Muscle of leg (tissue), 11 donors: ENCODE measurements around the gene TBC1D2B. TPM values are rescaled to one million over a fixed set of nuclear protein-coding genes. Genes with fewer than 3 reads are reported as not detected.
"Not testable (repeated sequence)": the region's sequence is repeated elsewhere in the genome, so short reads cannot be mapped to it uniquely, and the experiment has no call there.

ENCODE experiments used
- DNase-seq: peaks from one replicate; pipeline ENCODE4 v3.0.0; 2013
- H3K27ac ChIP-seq: one replicate; pipeline ENCODE4 v1.5.1; 2013; ENCODE audit warnings: mild to moderate bottlenecking, low read length, control low read depth
- H3K27me3 ChIP-seq: one replicate; pipeline ENCODE4 v1.6.1; 2013; ENCODE audit warnings: low read length; ENCODE audit not compliant: control insufficient read depth, insufficient read depth
- H3K36me3 ChIP-seq: one replicate; pipeline ENCODE4 v1.6.1; 2013; ENCODE audit warnings: low read length; ENCODE audit not compliant: control insufficient read depth, insufficient read depth
- H3K4me1 ChIP-seq: one replicate; pipeline ENCODE4 v1.6.1; 2013; ENCODE audit warnings: low read length; ENCODE audit not compliant: control insufficient read depth, insufficient read depth
- H3K4me3 ChIP-seq: one replicate; pipeline ENCODE4 v1.5.1; 2013; ENCODE audit warnings: low read length, control low read depth
- H3K9me3 ChIP-seq: replicated peaks from 2 replicates; pipeline ENCODE4 v1.6.1; 2013; ENCODE audit warnings: low read depth, low read length; ENCODE audit not compliant: control insufficient read depth
- WGBS: methylation state at CpG from one replicate; pipeline ENCODE4 v1.1.5; 2013; ENCODE audit warnings: missing lambda C conversion rate; ENCODE audit not compliant: insufficient coverage; 5-methylcytosine and 5-hydroxymethylcytosine counted together
- polyA plus RNA-seq, 8 donors: library from polyadenylated mRNA; unstranded; fragments of 120-200 nt; gene quantifications; one replicate each; pipeline versions ENCODE4 v1.2.1 to v1.2.3, GENCODE V29; 2013; ENCODE audit warnings: inconsistent platforms in 1 of 8, low replicate concordance in 1 of 8; ENCODE audit not compliant: insufficient read length in 8 of 8, insufficient read depth in 1 of 8
- total RNA-seq: library from RNA; stranded (reverse); fragments of 120-200 nt; gene quantifications from one replicate; pipeline ENCODE4 v1.2.4, GENCODE V29; 2013

The TBC1D2B gene
- total and polyA plus RNA-seq, 9 donors = 21.5 to 38.4 (median 29.8) TPM

GRCh38 chr15:77991658-77992201 is 85.8 kb downstream of the TBC1D2B start:
- not testable (repeated sequence) for H3K9me3 ChIP-seq, H3K4me3 ChIP-seq, H3K36me3 ChIP-seq, H3K27me3 ChIP-seq
- H3K27ac ChIP-seq = peak overlapping the region; percentile 87
- no CpG with 5 or more reads among the region's 9 CpGs for WGBS
- peak; percentile 96 for DNase-seq
- H3K4me1 ChIP-seq = peaks cover 89% of the 10 kb centered on the region

DNA sequence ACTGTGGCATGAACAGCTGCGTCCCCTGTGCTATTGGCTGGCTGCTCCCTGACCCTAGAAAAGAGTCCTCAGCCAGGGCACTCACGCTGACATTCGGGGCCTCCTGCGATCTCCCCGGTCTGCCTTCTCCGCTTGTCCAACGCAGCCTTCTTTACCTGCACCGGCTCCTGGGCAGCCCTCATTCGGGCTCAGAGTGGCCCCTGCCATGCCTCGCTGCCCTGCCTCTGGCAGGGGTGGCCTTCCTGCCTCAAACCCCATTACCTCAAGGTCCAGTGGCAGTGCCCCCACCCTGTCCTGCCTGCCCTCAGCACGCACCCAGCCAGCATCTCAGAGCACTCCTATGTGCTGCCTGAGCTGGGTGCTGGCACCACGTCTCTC is 86.5 kb downstream of the TBC1D2B start:
- Histone ChIP-seq H3K4me3 (no peak overlapping the region), H3K4me1 (peaks cover 83% of the 10 kb centered on the region), H3K27me3 (no peaks in the 10 kb centered on the region), H3K36me3 (peaks cover 2% of the 10 kb centered on the region), H3K27ac (peak overlapping the region; percentile 59), H3K9me3 (no peaks in the 10 kb centered on the region)
- no peak for DNase-seq
- 63% methylated on average over 10 of the region's 12 CpGs for WGBS

DNA sequence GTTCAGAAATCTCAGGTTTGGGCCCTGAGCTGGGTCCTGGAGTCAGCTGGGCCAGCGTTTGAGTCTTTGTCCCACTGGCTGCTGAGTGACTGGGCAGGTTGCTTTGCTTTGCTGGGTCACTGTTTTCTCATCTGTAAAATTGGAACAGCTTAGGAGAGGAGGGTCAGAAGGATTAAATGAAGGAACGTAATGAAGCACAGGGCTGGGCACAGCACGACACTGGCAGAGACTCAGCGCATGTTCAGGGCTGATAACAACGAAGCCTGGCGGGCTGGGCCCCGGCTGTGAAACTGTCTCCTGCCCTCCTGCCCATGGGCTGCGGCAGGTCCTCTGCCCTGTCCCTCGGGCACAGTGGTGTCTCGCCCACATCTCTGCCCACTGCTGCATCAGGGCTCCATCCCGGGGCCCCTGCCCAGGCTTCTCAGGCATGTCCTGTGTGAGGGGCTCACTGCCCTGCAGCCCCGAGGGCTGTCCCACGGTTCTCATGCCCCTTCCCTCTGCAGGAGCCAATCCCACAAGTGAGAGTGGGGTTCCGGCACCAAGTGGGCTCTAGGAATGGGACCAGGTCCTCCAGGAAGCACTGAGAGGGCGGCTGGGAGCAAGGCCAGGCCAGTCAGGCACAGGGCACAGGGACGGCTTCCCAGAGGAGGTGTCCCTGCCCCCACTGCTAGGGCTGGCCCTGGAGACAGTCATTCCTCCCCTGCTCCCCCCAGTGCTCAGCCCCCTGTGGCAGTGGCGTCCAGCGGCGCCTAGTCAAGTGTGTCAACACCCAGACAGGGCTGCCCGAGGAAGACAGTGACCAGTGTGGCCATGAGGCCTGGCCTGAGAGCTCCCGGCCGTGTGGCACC is 88.0 kb downstream of the TBC1D2B start:
- no peaks in the 10 kb centered on the region for H3K27me3 ChIP-seq
- H3K4me1 ChIP-seq = peaks cover 75% of the 10 kb centered on the region
- peaks cover 2% of the 10 kb centered on the region for H3K36me3 ChIP-seq
- DNase-seq = no peak
- no peak overlapping the region for H3K4me3 ChIP-seq
- WGBS = 77% methylated on average over 12 of the region's 22 CpGs
- no peak overlapping the region for H3K27ac ChIP-seq
- H3K9me3 ChIP-seq = no peaks in the 10 kb centered on the region

- Histone ChIP-seq H3K4me3 (no peak overlapping the region), H3K4me1 (peaks cover 73% of the 10 kb centered on the region), H3K27ac (no peak overlapping the region), H3K9me3 (no peaks in the 10 kb centered on the region), H3K36me3 (peaks cover 2% of the 10 kb centered on the region), H3K27me3 (peaks cover 2% of the 10 kb centered on the region)
- DNase-seq = peak; percentile 54
- 48% methylated on average over 27 of the region's 34 CpGs for WGBS
These were observed 88.9 kb downstream of the TBC1D2B start for GRCh38 chr15:77988347-77989295.

DNA sequence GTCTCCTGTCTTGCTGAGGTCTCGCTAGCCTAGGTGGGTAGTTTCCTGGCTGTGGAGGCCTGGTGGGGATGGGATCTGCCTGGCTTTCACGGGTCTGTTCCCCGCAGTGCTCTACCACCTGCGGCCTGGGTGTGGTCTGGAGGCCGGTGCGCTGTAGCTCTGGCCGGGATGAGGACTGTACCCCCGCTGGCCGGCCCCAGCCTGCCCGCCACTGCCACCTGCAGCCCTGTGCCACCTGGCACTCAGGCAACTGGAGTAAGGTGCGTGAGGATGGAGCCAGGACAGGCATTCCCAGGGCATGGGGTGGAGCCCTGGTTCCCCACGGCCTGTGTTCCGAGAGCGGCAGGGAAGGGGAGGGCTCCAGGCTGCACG is 89.8 kb downstream of the TBC1D2B start:
- H3K27ac ChIP-seq, H3K36me3 ChIP-seq, H3K9me3 ChIP-seq, H3K4me3 ChIP-seq, H3K27me3 ChIP-seq, DNase-seq: not testable (repeated sequence)
- peaks cover 69% of the 10 kb centered on the region for H3K4me1 ChIP-seq
- WGBS = 64% methylated on average over 10 of the region's 15 CpGs

- Histone ChIP-seq H3K36me3 (no peaks in the 10 kb centered on the region), H3K4me1 (peaks cover 64% of the 10 kb centered on the region), H3K4me3 (no peak overlapping the region), H3K9me3 (no peaks in the 10 kb centered on the region), H3K27me3 (peaks cover 7% of the 10 kb centered on the region), H3K27ac (no peak overlapping the region)
- no peak for DNase-seq
- WGBS = 53% methylated on average over 20 of the region's 24 CpGs
These were observed 90.4 kb downstream of the TBC1D2B start for GRCh38 chr15:77986891-77987764.

DNA sequence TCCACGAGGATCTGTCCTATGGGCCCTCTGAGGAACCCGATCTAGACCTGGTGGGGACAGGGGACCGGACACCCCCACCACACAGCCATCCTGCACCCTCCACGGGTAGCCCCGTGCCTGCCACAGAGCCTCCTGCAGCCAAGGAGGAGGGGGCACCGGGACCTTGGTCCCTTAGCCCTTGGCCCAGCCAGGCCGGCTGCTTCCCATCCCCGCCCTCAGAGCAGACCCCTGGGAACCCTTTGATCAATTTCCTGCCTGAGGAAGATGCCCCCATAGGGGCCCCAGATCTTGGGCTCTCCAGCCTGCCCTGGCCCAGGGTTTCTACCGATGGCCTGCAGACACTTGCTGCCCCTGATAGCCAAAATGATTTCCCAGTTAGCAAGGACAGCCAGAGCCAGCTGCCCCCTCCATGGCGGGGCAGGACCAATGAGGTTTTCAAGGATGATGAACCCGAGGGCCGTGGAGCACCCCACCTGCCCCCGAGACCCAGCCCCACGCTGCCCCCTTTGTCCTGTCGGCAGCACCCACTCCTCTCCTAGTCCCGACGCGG is 91.5 kb downstream of the TBC1D2B start:
- no peaks in the 10 kb centered on the region for H3K9me3 ChIP-seq
- H3K36me3 ChIP-seq = no peaks in the 10 kb centered on the region
- peaks cover 53% of the 10 kb centered on the region for H3K4me1 ChIP-seq
- H3K27me3 ChIP-seq = peaks cover 7% of the 10 kb centered on the region
- H3K4me3 ChIP-seq = no peak overlapping the region
- DNase-seq = no peak
- WGBS = 73% methylated on average over 11 of the region's 18 CpGs
- no peak overlapping the region for H3K27ac ChIP-seq

- no peaks in the 10 kb centered on the region for H3K9me3 ChIP-seq
- no peak for DNase-seq
- no peak overlapping the region for H3K27ac ChIP-seq
- no peak overlapping the region for H3K4me3 ChIP-seq
- 94% methylated on average over 9 of the region's 23 CpGs for WGBS
- H3K36me3 ChIP-seq = no peaks in the 10 kb centered on the region
- H3K27me3 ChIP-seq = peaks cover 7% of the 10 kb centered on the region
- peaks cover 46% of the 10 kb centered on the region for H3K4me1 ChIP-seq
These were observed 92.2 kb downstream of the TBC1D2B start for GRCh38 chr15:77985031-77985930.

DNA sequence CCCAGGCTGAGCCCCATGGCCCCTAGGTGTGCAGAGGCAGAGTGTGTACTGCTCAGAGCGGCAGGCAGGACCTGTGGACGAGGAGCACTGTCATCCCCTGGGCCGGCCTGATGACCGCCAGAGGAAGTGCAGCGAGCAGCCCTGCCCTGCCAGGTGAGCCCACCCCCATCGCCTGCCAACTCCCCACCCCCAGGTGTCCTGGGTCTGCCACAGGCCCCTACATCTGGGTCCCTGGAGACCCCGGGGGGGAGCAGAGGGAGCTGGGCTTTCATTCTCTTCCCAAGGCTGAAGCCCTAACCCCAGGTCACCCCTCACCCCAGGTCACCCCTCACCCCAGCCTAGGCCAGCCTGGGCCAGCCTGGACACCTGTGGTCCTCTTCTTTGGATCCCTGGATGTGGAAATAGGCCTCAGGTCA is 93.1 kb downstream of the TBC1D2B start:
- Histone ChIP-seq H3K27me3 (peaks cover 7% of the 10 kb centered on the region), H3K36me3 (no peaks in the 10 kb centered on the region), H3K4me1 (peaks cover 38% of the 10 kb centered on the region), H3K9me3 (no peaks in the 10 kb centered on the region), H3K4me3 (no peak overlapping the region), H3K27ac (no peak overlapping the region)
- DNase-seq = no peak
- no CpG with 5 or more reads among the region's 7 CpGs for WGBS
